NB4 (cell line): ENCODE measurements around the gene TADA3.

Experiments
- DNase-seq: peaks from one replicate; pipeline ENCODE4 v3.0.0; 2010; ENCODE audit warnings: low read depth
- H3K4me3 ChIP-seq: one replicate; pipeline ENCODE4 v1.5.1; 2011; ENCODE audit warnings: mild to moderate bottlenecking, low read depth, low read length, moderate library complexity
- MAX ChIP-seq: IDR thresholded peaks from 2 replicates; pipeline ENCODE4 v1.6.1; 2011; ENCODE audit warnings: low read depth, low read length
- MYC ChIP-seq: IDR thresholded peaks from 2 replicates; pipeline ENCODE4 v1.6.1; 2011; ENCODE audit warnings: low read depth, low read length
- POLR2A ChIP-seq: IDR thresholded peaks from 2 replicates; pipeline ENCODE4 v1.6.1; 2011; ENCODE audit warnings: mild to moderate bottlenecking; ENCODE audit not compliant: insufficient read length; ENCODE audit errors: extremely low read depth
- TF ChIP-seq, protein P1 (sequence below): IDR thresholded peaks from one replicate; pipeline ENCODE4 v1.5.1; 2012; ENCODE audit warnings: low read depth, low read length

Gene TADA3

DNA sequence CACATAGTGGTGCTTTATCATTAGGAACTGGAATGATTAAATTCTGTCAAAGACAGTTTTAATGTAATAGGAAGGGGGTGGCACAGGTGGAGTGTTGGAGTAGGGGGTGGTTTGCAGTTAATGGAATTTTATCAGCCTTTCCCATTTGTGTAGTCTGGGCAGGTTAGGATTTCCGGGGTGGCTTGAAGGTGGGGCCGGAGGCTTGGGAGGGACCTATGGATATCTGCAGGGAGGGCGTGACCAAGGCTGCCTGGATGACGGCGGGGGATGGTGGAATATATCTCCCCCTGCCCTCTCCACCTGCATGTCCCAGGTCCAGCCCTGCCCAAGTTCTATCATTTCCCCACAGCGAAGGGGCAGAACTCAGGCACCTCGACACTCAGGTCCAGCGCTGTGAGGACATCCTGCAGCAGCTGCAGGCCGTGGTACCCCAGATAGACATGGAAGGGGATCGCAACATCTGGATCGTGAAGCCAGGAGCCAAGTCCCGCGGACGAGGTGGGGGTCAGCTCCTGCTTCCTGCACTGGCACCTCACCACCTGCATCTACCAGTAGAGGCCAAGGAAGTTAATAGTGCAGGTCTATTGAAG lies 33.3 kb upstream of the TADA3 start:
- no peak for DNase-seq
- no peak overlapping the region for H3K4me3 ChIP-seq
- TF ChIP-seq MAX: no peak
- TF ChIP-seq, protein P1, sequence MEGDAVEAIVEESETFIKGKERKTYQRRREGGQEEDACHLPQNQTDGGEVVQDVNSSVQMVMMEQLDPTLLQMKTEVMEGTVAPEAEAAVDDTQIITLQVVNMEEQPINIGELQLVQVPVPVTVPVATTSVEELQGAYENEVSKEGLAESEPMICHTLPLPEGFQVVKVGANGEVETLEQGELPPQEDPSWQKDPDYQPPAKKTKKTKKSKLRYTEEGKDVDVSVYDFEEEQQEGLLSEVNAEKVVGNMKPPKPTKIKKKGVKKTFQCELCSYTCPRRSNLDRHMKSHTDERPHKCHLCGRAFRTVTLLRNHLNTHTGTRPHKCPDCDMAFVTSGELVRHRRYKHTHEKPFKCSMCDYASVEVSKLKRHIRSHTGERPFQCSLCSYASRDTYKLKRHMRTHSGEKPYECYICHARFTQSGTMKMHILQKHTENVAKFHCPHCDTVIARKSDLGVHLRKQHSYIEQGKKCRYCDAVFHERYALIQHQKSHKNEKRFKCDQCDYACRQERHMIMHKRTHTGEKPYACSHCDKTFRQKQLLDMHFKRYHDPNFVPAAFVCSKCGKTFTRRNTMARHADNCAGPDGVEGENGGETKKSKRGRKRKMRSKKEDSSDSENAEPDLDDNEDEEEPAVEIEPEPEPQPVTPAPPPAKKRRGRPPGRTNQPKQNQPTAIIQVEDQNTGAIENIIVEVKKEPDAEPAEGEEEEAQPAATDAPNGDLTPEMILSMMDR: no peak
- no peak for TF ChIP-seq POLR2A
- TF ChIP-seq MYC: no peak

DNA sequence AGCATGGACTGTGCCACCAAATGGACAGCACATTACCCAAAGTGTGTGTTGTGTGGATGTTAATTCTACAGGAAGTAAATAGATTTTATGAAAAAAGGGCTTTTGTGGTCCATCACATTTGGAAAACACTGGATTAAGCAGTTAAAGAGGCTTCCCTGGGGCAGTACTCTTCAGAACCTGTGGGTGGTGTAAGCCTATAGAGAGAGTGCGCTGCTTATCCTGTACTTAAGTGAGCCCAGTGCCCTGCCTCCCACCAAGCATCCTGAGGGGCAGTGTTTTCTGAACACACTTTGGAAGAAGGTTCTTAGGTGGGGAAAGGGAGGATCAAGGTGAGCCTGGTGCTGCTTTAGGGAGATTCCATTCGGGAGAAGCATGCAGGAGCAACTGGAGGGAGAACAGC lies 28.7 kb upstream of the TADA3 start:
- peak; percentile 27 for DNase-seq
- H3K4me3 ChIP-seq: no peak overlapping the region
- TF ChIP-seq POLR2A (no peak), MAX (no peak), MYC (no peak)
- TF ChIP-seq, protein P1: peak; percentile 23

GRCh38 chr3:9820543-9820942 lies 28.3 kb upstream of the TADA3 start:
- TF ChIP-seq MYC (no peak), POLR2A (no peak), MAX (no peak)
- TF ChIP-seq, protein P1: no peak
- no peak for DNase-seq
- no peak overlapping the region for H3K4me3 ChIP-seq

- no peak for DNase-seq
- TF ChIP-seq, protein P1: no peak
- TF ChIP-seq MAX (no peak), MYC (no peak), POLR2A (no peak)
- H3K4me3 ChIP-seq: no peak overlapping the region
Observed at GRCh38 chr3:9818666-9819335, 26.5 kb upstream of the TADA3 start.

DNA sequence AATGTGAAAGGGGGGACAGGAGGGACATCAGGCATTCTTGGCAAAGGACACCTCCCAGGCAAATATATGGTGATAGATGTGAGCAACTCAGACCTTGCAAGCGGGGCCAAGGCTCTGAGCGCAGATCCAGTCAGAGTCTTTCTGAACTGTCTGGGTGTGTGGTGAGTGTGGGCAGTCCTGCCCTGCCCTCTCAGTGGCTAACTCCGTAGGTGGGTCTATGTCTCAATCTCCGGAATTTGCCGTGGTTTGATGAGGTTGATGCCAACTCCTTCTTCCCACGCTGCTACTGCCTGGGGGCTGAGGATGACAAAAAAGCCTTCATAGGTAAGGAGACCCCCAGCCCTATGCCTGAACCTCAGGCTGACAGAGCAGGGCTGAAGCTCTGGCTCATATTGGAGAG lies 25.2 kb upstream of the TADA3 start:
- no peak for DNase-seq
- no peak for TF ChIP-seq POLR2A
- TF ChIP-seq, protein P1: no peak
- no peak for TF ChIP-seq MAX
- TF ChIP-seq MYC: no peak
- H3K4me3 ChIP-seq: no peak overlapping the region
